ENCODE results near the gene PLCB1.

Gene PLCB1

GRCh38 chr20:8129211-8129976 lies 2.7 kb upstream of the PLCB1 start:
- no peak for DNase-seq (ENCODE audit: low read depth in 2 of 2)

- DNase-seq (ENCODE audit: low read depth in 2 of 2), result no peak
These were observed 1.1 kb upstream of the PLCB1 start for GRCh38 chr20:8130840-8131526.

- peak in 1 of 2 donors; percentile 13 for DNase-seq (ENCODE audit: low read depth in 2 of 2)
These were observed 631 bp downstream of the PLCB1 start for GRCh38 chr20:8132484-8133309.

GRCh38 chr20:8133310-8133768 lies 1.3 kb downstream of the PLCB1 start:
- no peak for DNase-seq (ENCODE audit: low read depth in 2 of 2)

GRCh38 chr20:8133851-8134451 lies 1.9 kb downstream of the PLCB1 start:
- no peak for DNase-seq (ENCODE audit: low read depth in 2 of 2)

GRCh38 chr20:8139899-8140298 lies 7.8 kb downstream of the PLCB1 start:
- DNase-seq (ENCODE audit: low read depth in 2 of 2), result no peak

- DNase-seq (ENCODE audit: low read depth in 2 of 2), result no peak
These were observed 11.4 kb downstream of the PLCB1 start for GRCh38 chr20:8143474-8143873.

GRCh38 chr20:8144282-8145245 lies 12.5 kb downstream of the PLCB1 start:
- DNase-seq (ENCODE audit: low read depth in 2 of 2), result no peak

GRCh38 chr20:8145246-8146168 lies 13.4 kb downstream of the PLCB1 start:
- no peak for DNase-seq (ENCODE audit: low read depth in 2 of 2)

GRCh38 chr20:8147476-8147875 lies 15.4 kb downstream of the PLCB1 start:
- DNase-seq (ENCODE audit: low read depth in 2 of 2), result no peak

- no peak for DNase-seq (ENCODE audit: low read depth in 2 of 2)
These were observed 16.4 kb downstream of the PLCB1 start for GRCh38 chr20:8148501-8148900.

- DNase-seq (ENCODE audit: low read depth in 2 of 2), result no peak
These were observed 18.5 kb downstream of the PLCB1 start for GRCh38 chr20:8150591-8150990.

- DNase-seq (ENCODE audit: low read depth in 2 of 2), result no peak
These were observed 19.3 kb downstream of the PLCB1 start for GRCh38 chr20:8151372-8151771.

GRCh38 chr20:8152183-8152582 lies 20.1 kb downstream of the PLCB1 start:
- no peak for DNase-seq (ENCODE audit: low read depth in 2 of 2)

GRCh38 chr20:8152847-8153246 lies 20.8 kb downstream of the PLCB1 start:
- DNase-seq (ENCODE audit: low read depth in 2 of 2), result no peak

GRCh38 chr20:8153281-8153908 lies 21.3 kb downstream of the PLCB1 start:
- DNase-seq (ENCODE audit: low read depth in 2 of 2), result no peak

GRCh38 chr20:8154638-8155037 lies 22.6 kb downstream of the PLCB1 start:
- DNase-seq (ENCODE audit: low read depth in 2 of 2), result no peak

- no peak for DNase-seq (ENCODE audit: low read depth in 2 of 2)
These were observed 23.2 kb downstream of the PLCB1 start for GRCh38 chr20:8155229-8155628.

- no peak for DNase-seq (ENCODE audit: low read depth in 2 of 2)
These were observed 23.7 kb downstream of the PLCB1 start for GRCh38 chr20:8155812-8156211.

All from stimulated activated CD8-positive, alpha-beta memory T cell treated with anti-CD3 and anti-CD28 coated beads, Interleukin-7, amount 100 ng/mL, for 4 hours (primary cell).